ENCODE results near the gene FCF1. TPM values are rescaled to one million over a fixed set of nuclear protein-coding genes. Genes with fewer than 3 reads are reported as not detected.

Gene FCF1, protein sequence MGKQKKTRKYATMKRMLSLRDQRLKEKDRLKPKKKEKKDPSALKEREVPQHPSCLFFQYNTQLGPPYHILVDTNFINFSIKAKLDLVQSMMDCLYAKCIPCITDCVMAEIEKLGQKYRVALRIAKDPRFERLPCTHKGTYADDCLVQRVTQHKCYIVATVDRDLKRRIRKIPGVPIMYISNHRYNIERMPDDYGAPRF
- 10 to 100 TPM; 56.6 to 58.6 TPM for total RNA-seq

GRCh38 chr14:74712499-74713394 is at the start of gene FCF1, which contains the start of gene AREL1:
Gene FCF1, plus strand, starts transcription at chr14:74713144. Its CDS starts 54 bp downstream, at chr14:74713198.
Gene AREL1, minus strand, starts transcription at chr14:74713080. Its CDS starts 27,465 bp downstream, at chr14:74685615.
- H3K36me3 Mint-ChIP-seq (ENCODE audit: low read depth): peaks cover 18% of the 10 kb centered on the region
- CTCF ChIA-PET: interaction anchor here (0.5 to 1.3 kb wide), 4 partner anchors 92 to 581 kb away, joined by 3 to 6 read pairs (median 4); partner anchors contain the start of gene LTBP2
- no peaks in the 10 kb centered on the region for H3K9me3 Mint-ChIP-seq
- H3K27ac Mint-ChIP-seq: peak within 1 kb of the TSS; percentile 85
- peak within 1 kb of the TSS; percentile 95 for H3K4me3 Mint-ChIP-seq
- H3K27me3 Mint-ChIP-seq: no peaks in the 10 kb centered on the region
- DNase-seq: peak; percentile 87
- peaks cover 47% of the 10 kb centered on the region for H3K4me1 Mint-ChIP-seq
- POLR2A ChIA-PET: interaction anchor here (0.8 to 2.7 kb wide), 6 partner anchors 51 to 170 kb away, joined by 3 to 13 read pairs (median 4); partner anchors contain the start of genes LTBP2 and YLPM1

- no peaks in the 10 kb centered on the region for H3K9me3 Mint-ChIP-seq
- H3K4me3 Mint-ChIP-seq: no peak overlapping the region
- CTCF ChIA-PET: no interaction called here
- H3K36me3 Mint-ChIP-seq (ENCODE audit: low read depth): peaks cover 36% of the 10 kb centered on the region
- peaks cover 11% of the 10 kb centered on the region for H3K4me1 Mint-ChIP-seq
- no peak for DNase-seq
- no peaks in the 10 kb centered on the region for H3K27me3 Mint-ChIP-seq
- H3K27ac Mint-ChIP-seq: no peak overlapping the region
- POLR2A ChIA-PET: no interaction called here
These were observed 49.1 kb upstream of the FCF1 start for GRCh38 chr14:74663884-74664283.

GRCh38 chr14:74664717-74665116 is 48.2 kb upstream of the FCF1 start:
- CTCF ChIA-PET: interaction anchor here (1.4 kb wide), 1 partner anchor 26 kb away, joined by 4 read pairs; no protein-coding TSS in a partner anchor
- no peaks in the 10 kb centered on the region for H3K9me3 Mint-ChIP-seq
- H3K4me1 Mint-ChIP-seq: peaks cover 11% of the 10 kb centered on the region
- H3K4me3 Mint-ChIP-seq: no peak overlapping the region
- no peaks in the 10 kb centered on the region for H3K27me3 Mint-ChIP-seq
- POLR2A ChIA-PET: no interaction called here
- no peak for DNase-seq
- no peak overlapping the region for H3K27ac Mint-ChIP-seq
- H3K36me3 Mint-ChIP-seq (ENCODE audit: low read depth): peaks cover 38% of the 10 kb centered on the region

DNA sequence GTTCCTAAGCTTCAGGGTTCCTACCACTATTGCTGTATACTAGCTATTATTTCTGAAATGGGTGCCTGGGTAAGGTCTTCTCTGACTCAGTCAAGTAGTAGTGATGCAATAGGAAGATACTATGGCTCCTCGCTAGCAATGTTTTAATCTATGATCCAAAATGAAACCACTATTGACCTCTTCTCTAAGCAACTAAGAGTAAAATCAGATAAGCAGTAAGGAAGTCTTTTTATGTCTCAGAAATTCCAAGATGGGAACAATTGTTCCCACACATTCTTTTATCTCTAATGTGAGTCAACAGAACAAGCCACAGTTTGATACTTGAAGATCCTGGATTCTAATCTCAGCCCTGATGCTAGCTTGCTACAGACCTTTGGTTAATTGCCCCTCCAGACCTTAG is 45.2 kb upstream of the FCF1 start:
- Mint-ChIP-seq H3K27ac (peak overlapping the region; percentile 17), H3K27me3 (no peaks in the 10 kb centered on the region), H3K9me3 (no peaks in the 10 kb centered on the region), H3K36me3 (ENCODE audit: low read depth) (peaks cover 55% of the 10 kb centered on the region), H3K4me3 (no peak overlapping the region), H3K4me1 (peaks cover 11% of the 10 kb centered on the region)
- POLR2A ChIA-PET: interaction anchor here (1.4 kb wide), 1 partner anchor 15 kb away, joined by 4 read pairs; no protein-coding TSS in a partner anchor
- no peak for DNase-seq
- CTCF ChIA-PET: interaction anchor here (1.5 to 1.7 kb wide), 4 partner anchors 18 to 193 kb away, joined by 3 to 6 read pairs (median 4); partner anchors contain the start of gene LTBP2

- no peak for DNase-seq
- ChIA-PET POLR2A (no interaction called here), CTCF (no interaction called here)
- Mint-ChIP-seq H3K9me3 (no peaks in the 10 kb centered on the region), H3K36me3 (ENCODE audit: low read depth) (peaks cover 48% of the 10 kb centered on the region), H3K4me1 (peaks cover 11% of the 10 kb centered on the region), H3K4me3 (no peak overlapping the region), H3K27ac (no peak overlapping the region), H3K27me3 (no peaks in the 10 kb centered on the region)
These were observed 43.7 kb upstream of the FCF1 start for GRCh38 chr14:74669256-74669655.

DNA sequence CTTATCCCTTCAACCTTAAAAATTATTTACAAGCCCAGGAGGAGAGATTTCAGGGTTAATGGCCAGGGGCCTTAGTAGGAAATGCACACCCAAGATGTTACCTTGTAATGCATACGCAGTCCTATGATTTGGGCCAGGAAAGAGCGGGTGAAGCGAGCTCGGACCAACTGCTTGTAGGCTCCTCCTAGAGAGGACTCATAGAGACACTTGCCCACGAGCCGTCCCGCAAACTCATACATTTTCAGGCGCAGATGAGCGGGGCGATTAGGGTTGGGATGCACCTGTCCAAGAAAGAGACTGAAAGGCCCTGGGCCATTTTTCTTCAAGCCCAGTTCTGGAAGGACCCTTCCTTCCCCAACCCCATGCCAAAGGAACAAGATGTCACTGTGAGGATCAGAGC is 43.1 kb upstream of the FCF1 start:
- POLR2A ChIA-PET: no interaction called here
- Mint-ChIP-seq H3K4me1 (peaks cover 11% of the 10 kb centered on the region), H3K4me3 (no peak overlapping the region), H3K27ac (no peak overlapping the region), H3K9me3 (no peaks in the 10 kb centered on the region), H3K36me3 (ENCODE audit: low read depth) (peaks cover 48% of the 10 kb centered on the region), H3K27me3 (no peaks in the 10 kb centered on the region)
- no peak for DNase-seq
- CTCF ChIA-PET: interaction anchor here (0.6 kb wide), 1 partner anchor 132 kb away, joined by 4 read pairs; no protein-coding TSS in a partner anchor

DNA sequence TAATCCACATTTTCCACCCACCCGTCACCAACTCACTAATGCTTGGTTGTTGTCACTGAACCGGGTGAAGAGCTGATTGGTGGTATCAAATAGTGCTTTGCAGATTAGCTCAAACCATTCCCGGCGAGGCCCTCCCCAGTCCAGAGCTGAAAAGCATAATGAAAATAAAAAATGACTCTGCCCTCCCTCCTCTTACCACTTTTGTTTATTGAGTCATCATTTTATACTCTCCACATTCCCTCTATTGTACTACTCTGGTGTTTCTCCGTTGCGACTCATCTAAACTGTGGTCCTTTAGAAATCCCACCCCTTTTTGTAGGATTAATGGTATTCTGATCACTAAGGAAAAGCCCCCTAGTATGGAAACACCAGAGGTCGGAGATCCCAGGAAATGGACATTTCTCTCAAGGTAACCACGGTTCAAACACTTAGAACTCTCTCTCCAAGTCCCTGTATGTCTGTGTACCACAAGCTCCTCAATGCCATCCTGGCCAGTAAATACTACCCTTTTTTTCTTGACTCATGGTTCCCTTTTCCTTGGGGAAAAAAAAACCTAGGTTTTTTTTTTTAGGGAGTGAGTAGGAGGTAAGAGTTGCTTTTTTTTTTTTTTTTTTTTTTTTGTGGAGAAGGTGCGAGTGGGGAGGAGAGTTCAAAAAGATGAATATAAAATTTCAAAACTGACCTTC is 42.1 kb upstream of the FCF1 start:
- Mint-ChIP-seq H3K9me3 (no peaks in the 10 kb centered on the region), H3K4me1 (peaks cover 11% of the 10 kb centered on the region), H3K4me3 (no peak overlapping the region), H3K27ac (no peak overlapping the region), H3K36me3 (ENCODE audit: low read depth) (peaks cover 52% of the 10 kb centered on the region), H3K27me3 (no peaks in the 10 kb centered on the region)
- CTCF ChIA-PET: interaction anchor here (0.6 to 0.7 kb wide), 2 partner anchors 65 to 131 kb away, joined by 4 to 5 read pairs; no protein-coding TSS in a partner anchor
- POLR2A ChIA-PET: no interaction called here
- no peak for DNase-seq

DNA sequence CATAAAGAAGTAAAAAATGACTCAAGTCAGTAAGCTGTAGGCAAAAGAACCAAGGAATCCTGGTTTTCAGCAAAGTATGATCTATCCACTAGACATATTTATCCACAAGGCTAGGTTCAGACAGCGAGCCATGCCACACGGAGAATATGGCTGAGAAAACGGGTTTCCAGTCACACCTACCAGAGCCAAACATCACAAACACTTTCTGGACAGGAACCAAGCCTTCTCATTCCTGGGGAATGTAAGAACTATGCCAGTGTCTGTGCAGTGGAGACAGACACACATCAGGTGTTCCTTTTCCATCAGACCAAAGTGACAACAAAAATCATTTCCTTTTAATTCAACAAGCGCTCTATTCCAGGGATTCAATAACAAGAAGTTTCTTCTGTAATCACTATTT is 41.2 kb upstream of the FCF1 start:
- H3K36me3 Mint-ChIP-seq (ENCODE audit: low read depth): peaks cover 58% of the 10 kb centered on the region
- no peaks in the 10 kb centered on the region for H3K27me3 Mint-ChIP-seq
- peaks cover 9% of the 10 kb centered on the region for H3K4me1 Mint-ChIP-seq
- no peak for DNase-seq
- H3K4me3 Mint-ChIP-seq: no peak overlapping the region
- ChIA-PET POLR2A (no interaction called here), CTCF (no interaction called here)
- H3K27ac Mint-ChIP-seq: no peak overlapping the region
- no peaks in the 10 kb centered on the region for H3K9me3 Mint-ChIP-seq

GRCh38 chr14:74673768-74674167 is 39.2 kb upstream of the FCF1 start:
- no peak overlapping the region for H3K4me3 Mint-ChIP-seq
- no peak for DNase-seq
- no peaks in the 10 kb centered on the region for H3K9me3 Mint-ChIP-seq
- no peak overlapping the region for H3K27ac Mint-ChIP-seq
- H3K27me3 Mint-ChIP-seq: no peaks in the 10 kb centered on the region
- POLR2A ChIA-PET: no interaction called here
- CTCF ChIA-PET: no interaction called here
- H3K36me3 Mint-ChIP-seq (ENCODE audit: low read depth): peaks cover 47% of the 10 kb centered on the region
- no peaks in the 10 kb centered on the region for H3K4me1 Mint-ChIP-seq

- Mint-ChIP-seq H3K4me3 (no peak overlapping the region), H3K27ac (no peak overlapping the region), H3K36me3 (ENCODE audit: low read depth) (peaks cover 45% of the 10 kb centered on the region), H3K9me3 (no peaks in the 10 kb centered on the region), H3K4me1 (no peaks in the 10 kb centered on the region), H3K27me3 (no peaks in the 10 kb centered on the region)
- ChIA-PET POLR2A (no interaction called here), CTCF (interaction anchor here (0.5 kb wide), 1 partner anchor 104 kb away, joined by 3 read pairs; no protein-coding TSS in a partner anchor)
- DNase-seq: no peak
These were observed 37.7 kb upstream of the FCF1 start for GRCh38 chr14:74675219-74675618.

DNA sequence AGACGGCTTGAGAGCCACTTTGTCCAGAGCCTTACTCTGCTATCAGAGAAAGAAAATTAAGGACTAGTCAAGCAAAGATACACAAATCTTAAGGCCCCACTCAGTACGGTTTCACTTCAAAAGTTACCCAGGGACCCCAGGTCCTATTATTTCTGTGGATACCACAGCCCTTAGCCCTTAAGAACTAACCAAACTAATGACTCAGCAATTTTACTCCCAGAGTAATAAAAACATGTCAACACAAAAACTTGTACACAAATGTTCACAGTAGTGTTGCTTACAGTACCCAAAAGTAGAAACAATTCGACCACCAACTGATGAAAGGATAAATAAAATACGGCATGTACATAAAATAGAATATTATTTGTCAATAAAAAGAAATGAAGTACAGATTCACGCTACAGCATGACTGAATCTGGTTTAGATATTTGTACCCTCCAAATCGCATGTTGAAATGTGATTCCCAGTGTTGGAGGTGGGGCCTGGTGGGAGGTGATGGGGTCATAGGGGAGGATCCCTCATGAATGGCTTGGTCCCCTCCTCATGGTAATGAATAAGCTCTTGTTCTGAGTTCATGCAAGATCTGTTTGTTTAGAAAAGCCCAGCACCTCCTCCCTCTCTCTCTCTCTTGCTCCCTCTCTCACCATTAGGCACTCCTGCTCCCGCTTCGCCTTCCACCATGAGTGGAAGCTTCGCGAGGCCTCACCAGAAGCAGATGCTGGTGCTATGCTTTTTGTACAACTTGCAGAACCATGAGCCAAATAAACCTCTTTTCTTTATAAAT is 30.6 kb upstream of the FCF1 start:
- no peaks in the 10 kb centered on the region for H3K9me3 Mint-ChIP-seq
- H3K36me3 Mint-ChIP-seq (ENCODE audit: low read depth): peaks cover 35% of the 10 kb centered on the region
- no peak overlapping the region for H3K27ac Mint-ChIP-seq
- H3K4me3 Mint-ChIP-seq: no peak overlapping the region
- no peaks in the 10 kb centered on the region for H3K27me3 Mint-ChIP-seq
- ChIA-PET POLR2A (no interaction called here), CTCF (no interaction called here)
- no peak for DNase-seq
- peaks cover 8% of the 10 kb centered on the region for H3K4me1 Mint-ChIP-seq

- no peaks in the 10 kb centered on the region for H3K9me3 Mint-ChIP-seq
- peak overlapping the region; percentile 22 for H3K27ac Mint-ChIP-seq
- H3K4me3 Mint-ChIP-seq: no peak overlapping the region
- H3K27me3 Mint-ChIP-seq: no peaks in the 10 kb centered on the region
- H3K36me3 Mint-ChIP-seq (ENCODE audit: low read depth): peaks cover 37% of the 10 kb centered on the region
- POLR2A ChIA-PET: no interaction called here
- CTCF ChIA-PET: no interaction called here
- no peak for DNase-seq
- peaks cover 8% of the 10 kb centered on the region for H3K4me1 Mint-ChIP-seq
These were observed 29.5 kb upstream of the FCF1 start for GRCh38 chr14:74683406-74683805.

Measured in activated CD4-positive, alpha-beta memory T cell treated with anti-CD3 and anti-CD28 coated beads, Interleukin-2, amount 10 ng/mL, durations not matched to agents 7 days and 5 days (primary cell).